Kidney (tissue), 14 donors: ENCODE results near the gene SLU7. TPM values are rescaled to one million over a fixed set of nuclear protein-coding genes. Genes with fewer than 3 reads are reported as not detected.

Experiments used
- DNase-seq, 5 donors: peaks; one replicate each; pipeline ENCODE4 v3.0.0-alpha.2; 2013 to 2020
- FAIRE-seq: peaks from 2 replicates; lab custom pipeline; 2012; peaks lifted over from hg19 to GRCh38; lab: Jason Lieb, UNC
- H3K27ac ChIP-seq, 2 donors: one replicate each; pipeline ENCODE4 v1.7.0; 2013; ENCODE audit warnings: low read depth in 2 of 2, low read length in 2 of 2, inconsistent platforms in 1 of 2
- H3K27me3 ChIP-seq: one replicate; pipeline ENCODE4 v1.7.1; 2013; ENCODE audit warnings: low read length, inconsistent platforms; ENCODE audit not compliant: control insufficient read depth, insufficient read depth
- H3K36me3 ChIP-seq, 3 donors: one replicate each; pipeline versions ENCODE4 v1.7.0 to v1.7.1; 2013; ENCODE audit warnings: low read length in 3 of 3, control low read depth in 1 of 3, inconsistent platforms in 1 of 3; ENCODE audit not compliant: insufficient read depth in 3 of 3, control insufficient read depth in 2 of 3
- H3K4me1 ChIP-seq, 3 donors: one replicate each; pipeline versions ENCODE4 v1.7.0 to v1.7.1; 2013; ENCODE audit warnings: low read length in 3 of 3, inconsistent platforms in 1 of 3, low read depth in 1 of 3; ENCODE audit not compliant: control insufficient read depth in 2 of 3, insufficient read depth in 2 of 3
- H3K4me3 ChIP-seq, 3 donors: one replicate each; pipeline versions ENCODE4 v1.7.0 to v1.8.1; 2013; ENCODE audit warnings: low read length in 3 of 3, control low read depth in 1 of 3, inconsistent platforms in 1 of 3
- H3K9ac ChIP-seq, 3 donors: one replicate each; pipeline versions ENCODE4 v1.7.0 to v1.7.1; 2013; ENCODE audit warnings: low read length in 3 of 3, control low read depth in 1 of 3, inconsistent platforms in 1 of 3
- H3K9me3 ChIP-seq, 3 donors: one replicate each; pipeline versions ENCODE4 v1.7.0 to v1.7.1; 2013; ENCODE audit warnings: low read length in 3 of 3, control low read depth in 1 of 3, inconsistent platforms in 1 of 3; ENCODE audit not compliant: control insufficient read depth in 2 of 3, insufficient read depth in 1 of 3
- intact Hi-C: fragments of 100-400 bp; cut with DNase I; formaldehyde crosslinking; loops from one replicate; pipeline ENCODE4 v1.11.1; 2022
- polyA plus RNA-seq: library from polyadenylated mRNA; stranded (reverse); fragments of 350-450 nt; fragmentation: Illumina TruSeq; extraction: RNeasy Lipid Tissue Mini Kit (QIAGEN cat#74804); gene quantifications from one replicate; pipeline ENCODE4 v1.2.3, GENCODE V29; 2014; ENCODE audit warnings: low read depth, low replicate concordance; ENCODE audit not compliant: insufficient read depth
- total RNA-seq: library from RNA; stranded (reverse); fragmentation: NEBNext Ultra II Directional; extraction: Animal tissue kit (Norgen Biotek cat#: 25700); gene quantifications from one replicate; pipeline ENCODE4 v1.2.1, GENCODE V29; 2021
- TF ChIP-seq, protein P1 (sequence below): IDR thresholded peaks from 3 replicates; pipeline ENCODE4 v1.5.1; 2012; ENCODE audit warnings: mild to moderate bottlenecking, moderate library complexity, borderline replicate concordance; ENCODE audit not compliant: insufficient read depth; ENCODE audit errors: extremely low read depth
- donor health status: control.
- donor health status: control.
- donor health status: control.
- donor health status: control.
- donor health status: control.
- donor health status: DM: yes; HTN: yes; CAD: no.
- donor health status: Normal renal cell carcinoma (clear cell type).

Gene SLU7
- total and polyA plus RNA-seq, 2 donors from 2014 or later: 41.7 to 56.9 TPM

DNA sequence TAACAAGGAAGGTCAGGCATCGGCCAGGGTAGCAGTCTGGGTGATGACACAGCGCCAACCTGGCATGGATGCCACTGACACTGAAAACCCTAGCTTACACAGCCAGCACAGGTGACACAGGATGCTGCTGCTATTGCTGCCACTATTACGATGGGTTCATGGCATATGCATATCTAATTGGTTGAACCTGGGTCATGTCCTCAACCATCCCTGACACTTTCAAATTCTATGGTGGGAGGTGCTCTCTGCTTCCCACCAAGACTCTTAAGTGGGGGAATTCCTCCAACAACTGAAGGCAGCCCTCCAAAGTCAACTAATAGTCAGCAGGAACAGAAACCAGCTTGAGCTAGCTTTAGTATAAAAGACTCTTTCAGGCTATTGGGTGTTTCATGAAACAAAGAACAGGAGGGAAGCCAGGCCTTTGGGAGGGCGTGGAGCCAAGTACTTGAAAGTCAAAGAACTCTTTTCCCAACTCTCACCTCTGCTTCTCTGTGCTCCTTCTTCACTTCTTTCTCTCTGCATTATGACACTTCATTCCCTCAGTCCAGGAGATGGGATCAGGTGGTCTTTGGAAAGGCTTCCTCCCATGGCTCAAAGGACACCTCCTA lies 24.0 kb upstream of the SLU7 start:
- H3K36me3 ChIP-seq: no peaks in the 10 kb centered on the region
- TF ChIP-seq, protein P1, sequence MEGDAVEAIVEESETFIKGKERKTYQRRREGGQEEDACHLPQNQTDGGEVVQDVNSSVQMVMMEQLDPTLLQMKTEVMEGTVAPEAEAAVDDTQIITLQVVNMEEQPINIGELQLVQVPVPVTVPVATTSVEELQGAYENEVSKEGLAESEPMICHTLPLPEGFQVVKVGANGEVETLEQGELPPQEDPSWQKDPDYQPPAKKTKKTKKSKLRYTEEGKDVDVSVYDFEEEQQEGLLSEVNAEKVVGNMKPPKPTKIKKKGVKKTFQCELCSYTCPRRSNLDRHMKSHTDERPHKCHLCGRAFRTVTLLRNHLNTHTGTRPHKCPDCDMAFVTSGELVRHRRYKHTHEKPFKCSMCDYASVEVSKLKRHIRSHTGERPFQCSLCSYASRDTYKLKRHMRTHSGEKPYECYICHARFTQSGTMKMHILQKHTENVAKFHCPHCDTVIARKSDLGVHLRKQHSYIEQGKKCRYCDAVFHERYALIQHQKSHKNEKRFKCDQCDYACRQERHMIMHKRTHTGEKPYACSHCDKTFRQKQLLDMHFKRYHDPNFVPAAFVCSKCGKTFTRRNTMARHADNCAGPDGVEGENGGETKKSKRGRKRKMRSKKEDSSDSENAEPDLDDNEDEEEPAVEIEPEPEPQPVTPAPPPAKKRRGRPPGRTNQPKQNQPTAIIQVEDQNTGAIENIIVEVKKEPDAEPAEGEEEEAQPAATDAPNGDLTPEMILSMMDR: no peak
- no peak overlapping the region for H3K9ac ChIP-seq
- H3K4me3 ChIP-seq: no peak overlapping the region
- H3K27me3 ChIP-seq: no peaks in the 10 kb centered on the region
- H3K9me3 ChIP-seq: no peaks in the 10 kb centered on the region
- H3K4me1 ChIP-seq: peaks cover 0 to 5% (median 0%) of the 10 kb centered on the region in 3 donors
- no peak overlapping the region for H3K27ac ChIP-seq
- intact Hi-C loops: loop anchor here (10.0 kb wide), 1 partner anchor 62 kb away; no protein-coding TSS in a partner anchor
- FAIRE-seq (no peak), DNase-seq (no peak)

DNA sequence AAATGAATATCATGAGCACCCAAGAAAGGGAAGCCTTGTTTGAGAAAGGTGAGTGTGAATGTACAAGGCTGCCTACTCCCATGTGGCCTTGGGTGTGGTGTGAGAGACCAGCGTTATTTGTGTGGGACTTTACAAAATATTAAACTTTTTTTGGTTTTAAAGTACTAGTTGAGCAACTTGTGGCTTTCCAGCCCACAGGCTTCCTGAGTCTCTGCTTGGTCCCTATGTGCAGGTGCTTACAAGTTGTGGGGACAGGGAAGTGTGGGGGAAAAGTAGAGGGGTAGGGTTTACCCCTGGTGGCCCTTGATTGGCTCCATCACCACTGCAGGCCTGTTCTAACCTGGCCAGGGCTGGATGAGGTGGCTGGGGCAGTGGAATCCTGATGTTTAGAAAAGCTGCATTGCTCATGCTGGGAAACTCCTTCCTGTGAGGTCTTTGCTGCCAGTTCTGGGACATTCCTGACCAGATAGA lies 22.5 kb upstream of the SLU7 start:
- Histone ChIP-seq H3K4me3 (no peak overlapping the region), H3K9me3 (no peaks in the 10 kb centered on the region), H3K27me3 (no peaks in the 10 kb centered on the region), H3K9ac (no peak overlapping the region), H3K27ac (no peak overlapping the region), H3K4me1 (peaks cover 0 to 5% (median 0%) of the 10 kb centered on the region in 3 donors), H3K36me3 (no peaks in the 10 kb centered on the region)
- no peak for FAIRE-seq
- TF ChIP-seq, protein P1: no peak
- no peak for DNase-seq
- intact Hi-C loops: loop anchor here (10.0 kb wide), 1 partner anchor 63 kb away; no protein-coding TSS in a partner anchor

DNA sequence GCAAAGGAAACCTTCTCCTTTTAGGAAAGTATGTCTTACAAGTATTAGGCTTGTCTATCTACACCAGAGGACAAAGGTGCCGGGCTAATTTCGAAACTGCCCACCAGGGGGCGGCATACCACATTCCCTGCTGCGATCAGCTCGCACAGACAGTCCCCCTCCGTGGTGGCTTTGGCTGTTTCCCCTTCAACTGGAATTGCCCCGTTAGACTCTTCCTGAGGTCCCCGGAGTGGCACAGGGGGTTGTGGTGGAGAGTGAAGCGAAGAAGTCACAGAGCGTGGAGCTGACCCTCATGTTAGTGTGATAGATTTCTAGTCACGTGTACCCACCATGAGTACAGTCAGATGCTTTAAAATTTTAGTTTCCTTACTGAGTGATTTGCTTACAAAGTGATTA lies 20.3 kb upstream of the SLU7 start:
- intact Hi-C loops: no loop called here
- Histone ChIP-seq H3K4me3 (peak overlapping the region; percentile 72 to 79 (median 77)), H3K27ac (peak overlapping the region in 1 of 2 donors; percentile 38), H3K36me3 (no peaks in the 10 kb centered on the region), H3K9ac (peak overlapping the region; percentile 13 to 56 (median 52)), H3K9me3 (no peaks in the 10 kb centered on the region), H3K4me1 (peaks cover 0 to 5% (median 0%) of the 10 kb centered on the region in 3 donors), H3K27me3 (no peaks in the 10 kb centered on the region)
- TF ChIP-seq, protein P1: peak; percentile 85
- FAIRE-seq (no peak), DNase-seq (peak; percentile 90 to 93 (median 91))
